Measurements from ENCODE around the gene SPDYE5. TPM values are rescaled to one million over a fixed set of nuclear protein-coding genes. Genes with fewer than 3 reads are reported as not detected.

Gene SPDYE5
- polyA plus RNA-seq, 2 of the 4 experiments (the other 2 are of a cell fraction): not detected

GRCh38 chr7:75536940-75537538, 44.9 kb downstream of the SPDYE5 start:
- 89% methylated on average over 18 of the region's 18 CpGs for WGBS (ENCODE audit: missing lambda C conversion rate)
- H3K4me2 ChIP-seq: no peak overlapping the region
- H3K4me3 ChIP-seq: no peak overlapping the region
- TF ChIP-seq JUNB (IDR thresholded peaks at IDR 0.05): no peak
- no peak for TF ChIP-seq EHMT2 (IDR thresholded peaks at IDR 0.05; ENCODE audit: low read depth)
- no peaks in the 10 kb centered on the region for H3K4me1 ChIP-seq
- no peaks in the 10 kb centered on the region for H3K9me3 ChIP-seq
- DNase-seq (ENCODE audit: low read depth in 1 of 2, low spot score in 1 of 2): no peak
- ChIA-PET POLR2A (no interaction called here), CTCF (interaction anchor here (2.6 kb wide), 1 partner anchor 225 kb away, joined by 7 read pairs; no protein-coding TSS in a partner anchor)
- no peak for FAIRE-seq
- no peak for ATAC-seq
- no peak overlapping the region for H3K27ac ChIP-seq

GRCh38 chr7:75537731-75538130, 45.6 kb downstream of the SPDYE5 start:
- TF ChIP-seq RAD21 (conservative IDR thresholded peaks at IDR 0.05 in 1 of 2, IDR thresholded peaks at IDR 0.05 in 1 of 2): no peak
- no peak for TF ChIP-seq CHD2 (IDR thresholded peaks at IDR 0.05; ENCODE audit: low read length, partially characterized antibody)
- no peak for TF ChIP-seq POLR2A (IDR thresholded peaks at IDR 0.05; ENCODE audit: low read length)
- no peak for TF ChIP-seq TP53 (CRISPR knock-in tag; IDR thresholded peaks at IDR 0.05)
- TF ChIP-seq ELK1 (IDR thresholded peaks at IDR 0.05; ENCODE audit: low read depth, low read length): no peak
- WGBS (ENCODE audit: missing lambda C conversion rate): 91% methylated on average over 5 of the region's 5 CpGs
- FAIRE-seq: no peak

GRCh38 chr7:75546237-75547015, 54.3 kb downstream of the SPDYE5 start:
- WGBS (ENCODE audit: missing lambda C conversion rate): 94% methylated on average over 15 of the region's 15 CpGs
- Histone ChIP-seq H3K4me3 (no peak overlapping the region), H3K27ac (no peak overlapping the region), H3K4me2 (no peak overlapping the region), H3K4me1 (no peaks in the 10 kb centered on the region), H3K9me3 (no peaks in the 10 kb centered on the region)
- FAIRE-seq (no peak), ATAC-seq (no peak), DNase-seq (ENCODE audit: low read depth in 1 of 2, low spot score in 1 of 2) (no peak)
- CTCF ChIA-PET: interaction anchor here (1.9 kb wide), 1 partner anchor 14 kb away, joined by 4 read pairs; no protein-coding TSS in a partner anchor
- POLR2A ChIA-PET: no interaction called here
- no peak for TF ChIP-seq REST (IDR thresholded peaks at IDR 0.05)

More at GRCh38 chr7:75537731-75538130, 45.6 kb downstream of the SPDYE5 start:
- POLR2A ChIA-PET: no interaction called here
- H3K4me1 ChIP-seq: no peaks in the 10 kb centered on the region
- no peak overlapping the region for H3K4me3 ChIP-seq
- no peaks in the 10 kb centered on the region for H3K9me3 ChIP-seq
- CTCF ChIA-PET: interaction anchor here (2.6 kb wide), 1 partner anchor 225 kb away, joined by 7 read pairs; no protein-coding TSS in a partner anchor
- no peak for DNase-seq (ENCODE audit: low read depth in 1 of 2, low spot score in 1 of 2)
- no peak overlapping the region for H3K27ac ChIP-seq
- no peak for ATAC-seq
- H3K4me2 ChIP-seq: no peak overlapping the region

Small RNA genes lying within 50 kb of the gene (small RNA-seq; reads per million reads assigned to genes)
- gene AC211429.1 (0 reads per million in 6 experiments), gene RF00019 (0 reads per million in 6 experiments)

Other genes with a start within 250 kb of the SPDYE5 start
- gene TRIM73, start 96.7 kb upstream of the SPDYE5 start, polyA plus RNA-seq (2011; rRNA removed): 0.63 and 0.97 TPM in 2 replicates
- 2.0 to 2.9 TPM (median 2.5 TPM) in 3 replicates for gene TRIM73, start 96.7 kb upstream of the SPDYE5 start, polyA plus RNA-seq (2017; fragmentation: RNase III; extraction: RNeasy Plus Mini Kit Qiagen cat#74134 plus additional on column Dnase treatment)
- gene POM121C, start 6.0 kb upstream of the SPDYE5 start, polyA plus RNA-seq (2011; rRNA removed): 11.0 and 22.5 TPM in 2 replicates
- gene POM121C, start 6.0 kb upstream of the SPDYE5 start, polyA plus RNA-seq (2017; fragmentation: RNase III; extraction: RNeasy Plus Mini Kit Qiagen cat#74134 plus additional on column Dnase treatment): 24.4 to 25.8 TPM (median 25.4 TPM) in 3 replicates
- 33.4 and 39.0 TPM in 2 replicates for gene HIP1, start 246.6 kb downstream of the SPDYE5 start, polyA plus RNA-seq (2011; rRNA removed)
- 17.3 to 19.6 TPM (median 19.0 TPM) in 3 replicates for gene HIP1, start 246.6 kb downstream of the SPDYE5 start, polyA plus RNA-seq (2017; fragmentation: RNase III; extraction: RNeasy Plus Mini Kit Qiagen cat#74134 plus additional on column Dnase treatment)

Data from A549 (cell line).